DMS79 treated with DMSO at 0.1 percent for 48 hours (cell line): Measurements from ENCODE around the gene DCTD.
"Not testable (repeated sequence)": the region's sequence is repeated elsewhere in the genome, so short reads cannot be mapped to it uniquely, and the experiment has no call there.

Source experiments
- DNase-seq: peaks from one replicate; lab custom pipeline; 2025; lab: John Stamatoyannopoulos, UW

DCTD gene

GRCh38 chr4:182921608-182922007 lies 4.4 kb upstream of the DCTD start:
- DNase-seq = no peak

- no peak for DNase-seq
Measured at GRCh38 chr4:182920676-182921075, 3.5 kb upstream of the DCTD start.

- no peak for DNase-seq
Measured at GRCh38 chr4:182918791-182919302, 1.7 kb upstream of the DCTD start.

- peak; percentile 26 for DNase-seq
Measured at GRCh38 chr4:182918044-182918607, 940 bp upstream of the DCTD start.

- DNase-seq = no peak
Measured at GRCh38 chr4:182916483-182917181, 554 bp downstream of the DCTD start.

- DNase-seq = no peak
Measured at GRCh38 chr4:182914357-182914756, 2.8 kb downstream of the DCTD start.

GRCh38 chr4:182913621-182914020 lies 3.6 kb downstream of the DCTD start:
- no peak for DNase-seq

GRCh38 chr4:182913036-182913435 lies 4.2 kb downstream of the DCTD start:
- no peak for DNase-seq

GRCh38 chr4:182908124-182908523 lies 9.1 kb downstream of the DCTD start:
- DNase-seq = no peak

- DNase-seq = no peak
Measured at GRCh38 chr4:182907396-182907795, 9.8 kb downstream of the DCTD start.

GRCh38 chr4:182906786-182907185 lies 10.4 kb downstream of the DCTD start:
- no peak for DNase-seq

- DNase-seq = no peak
Measured at GRCh38 chr4:182905038-182905437, 12.1 kb downstream of the DCTD start.

- DNase-seq = no peak
Measured at GRCh38 chr4:182904211-182904761, 12.9 kb downstream of the DCTD start.

GRCh38 chr4:182903013-182903412 lies 14.2 kb downstream of the DCTD start:
- no peak for DNase-seq

GRCh38 chr4:182901337-182901736 lies 15.8 kb downstream of the DCTD start:
- DNase-seq = no peak

GRCh38 chr4:182900021-182900420 lies 17.2 kb downstream of the DCTD start:
- not testable (repeated sequence) for DNase-seq

GRCh38 chr4:182898479-182898799 lies 18.7 kb downstream of the DCTD start:
- DNase-seq = peak; percentile 25

GRCh38 chr4:182897601-182898478 lies 19.3 kb downstream of the DCTD start:
- DNase-seq = peak; percentile 25

GRCh38 chr4:182896421-182896820 lies 20.8 kb downstream of the DCTD start:
- DNase-seq = no peak

GRCh38 chr4:182895791-182896292 lies 21.3 kb downstream of the DCTD start:
- DNase-seq = no peak

GRCh38 chr4:182894681-182895275 lies 22.4 kb downstream of the DCTD start:
- no peak for DNase-seq

- DNase-seq = no peak
Measured at GRCh38 chr4:182893474-182894080, 23.6 kb downstream of the DCTD start.
